Astrocyte (in vitro differentiated cells and primary cell): ENCODE results near the gene PPP1R37. TPM values are rescaled to one million over a fixed set of nuclear protein-coding genes. Genes with fewer than 3 reads are reported as not detected.
"Not testable (repeated sequence)": the region's sequence is repeated elsewhere in the genome, so short reads cannot be mapped to it uniquely, and the experiment has no call there.

Experiments used
- DNase-seq: peaks from one replicate; pipeline ENCODE4 v3.0.0-alpha.2; 2010; ENCODE audit warnings: low read depth
- FAIRE-seq: peaks from 2 replicates; lab custom pipeline; 2011; peaks lifted over from hg19 to GRCh38; lab: Jason Lieb, UNC
- H2AFZ ChIP-seq: 2 replicates; pipeline ENCODE4 v1.6.0; 2012; ENCODE audit warnings: low read depth, low read length, inconsistent platforms
- H3K27ac ChIP-seq: 2 replicates; pipeline ENCODE4 v1.5.1; 2011; ENCODE audit warnings: low read depth, low read length, inconsistent platforms
- H3K27me3 ChIP-seq: 2 replicates; pipeline ENCODE4 v1.6.0; 2011; ENCODE audit warnings: low read length, inconsistent platforms; ENCODE audit not compliant: insufficient read depth
- H3K36me3 ChIP-seq: 2 replicates; pipeline ENCODE4 v1.5.1; 2011; ENCODE audit warnings: low read length, inconsistent platforms; ENCODE audit not compliant: insufficient read depth
- H3K4me1 ChIP-seq: 2 replicates; pipeline ENCODE4 v1.5.1; 2011; ENCODE audit warnings: low read length, inconsistent platforms; ENCODE audit not compliant: insufficient read depth
- H3K4me2 ChIP-seq: 2 replicates; pipeline ENCODE4 v1.6.0; 2012; ENCODE audit warnings: low read length, inconsistent platforms
- H3K4me3 ChIP-seq: 2 replicates; pipeline ENCODE4 v1.5.1; 2011; ENCODE audit warnings: low read depth, mild to moderate bottlenecking, low read length, inconsistent platforms; ENCODE audit not compliant: insufficient read depth
- H3K79me2 ChIP-seq: 2 replicates; pipeline ENCODE4 v1.6.0; 2012; ENCODE audit warnings: mild to moderate bottlenecking, low read length, inconsistent platforms; ENCODE audit not compliant: insufficient read depth
- H3K9ac ChIP-seq: 2 replicates; pipeline ENCODE4 v1.6.0; 2012; ENCODE audit warnings: mild to moderate bottlenecking, low read length, inconsistent platforms
- H3K9me3 ChIP-seq: 2 replicates; pipeline ENCODE4 v1.5.1; 2012; ENCODE audit warnings: low read depth, mild to moderate bottlenecking, low read length, inconsistent platforms; ENCODE audit not compliant: insufficient read depth
- H4K20me1 ChIP-seq: 2 replicates; pipeline ENCODE4 v1.6.0; 2012; ENCODE audit warnings: low read length, inconsistent platforms; ENCODE audit not compliant: insufficient read depth
- H3K27ac Mint-ChIP-seq: one replicate; pipeline ENCODE4 v1.8.0; 2021; ENCODE audit warnings: mild to moderate bottlenecking, mixed read lengths; ENCODE audit not compliant: unreplicated experiment
- H3K27me3 Mint-ChIP-seq: one replicate; pipeline ENCODE4 v1.8.0; 2021; ENCODE audit warnings: low read depth, mixed read lengths; ENCODE audit not compliant: unreplicated experiment
- H3K36me3 Mint-ChIP-seq: one replicate; pipeline ENCODE4 v1.8.0; 2021; ENCODE audit warnings: low read depth, mixed read lengths; ENCODE audit not compliant: unreplicated experiment
- H3K4me1 Mint-ChIP-seq: one replicate; pipeline ENCODE4 v1.8.0; 2021; ENCODE audit warnings: low read depth, mixed read lengths; ENCODE audit not compliant: unreplicated experiment
- H3K4me3 Mint-ChIP-seq: one replicate; pipeline ENCODE4 v1.8.0; 2021; ENCODE audit warnings: mild to moderate bottlenecking, moderate library complexity, mixed read lengths; ENCODE audit not compliant: unreplicated experiment
- H3K9me3 Mint-ChIP-seq: one replicate; pipeline ENCODE4 v1.8.0; 2021; ENCODE audit warnings: mild to moderate bottlenecking, mixed read lengths; ENCODE audit not compliant: unreplicated experiment
- EZH2 ChIP-seq: IDR thresholded peaks from 2 replicates; pipeline ENCODE4 v1.6.1; 2012; ENCODE audit warnings: mild to moderate bottlenecking, low read length, inconsistent platforms; ENCODE audit not compliant: insufficient read depth
- total RNA-seq: library from RNA; stranded (reverse); gene quantifications from 2 replicates; pipeline ENCODE4 v1.2.1, GENCODE V29; 2021
- TF ChIP-seq, protein P1 (sequence below): IDR thresholded peaks from 2 replicates; pipeline ENCODE4 v1.5.1; 2011; ENCODE audit warnings: low read depth, mild to moderate bottlenecking, inconsistent platforms, low read length, moderate library complexity; ENCODE audit not compliant: insufficient read depth

Gene PPP1R37
- total RNA-seq, 1 donor from 2014 or later: 29.1 TPM

DNA sequence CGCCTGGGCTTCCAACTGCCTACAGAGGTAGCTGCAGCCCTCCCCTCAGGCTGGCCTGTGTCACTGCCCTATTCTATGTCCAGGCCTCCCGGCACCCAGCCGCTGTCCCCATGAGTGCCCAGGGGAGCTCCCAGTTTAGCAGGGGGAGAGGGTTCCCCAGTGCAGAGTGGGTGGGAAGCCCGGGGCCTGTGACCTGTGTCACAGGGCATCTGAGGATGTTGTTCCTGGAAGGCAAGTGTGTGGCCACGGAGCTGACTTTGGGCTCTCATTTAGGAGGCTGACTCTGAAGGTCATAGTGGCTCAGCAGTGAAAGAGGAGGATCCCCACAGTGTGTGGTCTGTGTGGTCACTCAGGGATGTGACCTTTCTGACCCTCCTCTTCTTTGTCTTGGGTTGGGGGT, 25.1 kb downstream of the PPP1R37 start:
- Histone ChIP-seq H3K9me3 (no peaks in the 10 kb centered on the region), H2AFZ (no peak overlapping the region), H4K20me1 (peaks cover 97% of the 10 kb centered on the region), H3K4me3 (no peak overlapping the region), H3K4me2 (no peak overlapping the region), H3K27ac (no peak overlapping the region), H3K27me3 (no peaks in the 10 kb centered on the region), H3K79me2 (peaks cover 89% of the 10 kb centered on the region), H3K4me1 (no peaks in the 10 kb centered on the region), H3K36me3 (no peaks in the 10 kb centered on the region), H3K9ac (no peak overlapping the region)
- no peak for DNase-seq
- FAIRE-seq: no peak
- H3K27me3 Mint-ChIP-seq: no peaks in the 10 kb centered on the region
- H3K9me3 Mint-ChIP-seq: no peaks in the 10 kb centered on the region
- H3K4me1 Mint-ChIP-seq: peaks cover 6% of the 10 kb centered on the region
- no peak overlapping the region for H3K27ac Mint-ChIP-seq
- H3K4me3 Mint-ChIP-seq: no peak overlapping the region
- TF ChIP-seq, protein P1, sequence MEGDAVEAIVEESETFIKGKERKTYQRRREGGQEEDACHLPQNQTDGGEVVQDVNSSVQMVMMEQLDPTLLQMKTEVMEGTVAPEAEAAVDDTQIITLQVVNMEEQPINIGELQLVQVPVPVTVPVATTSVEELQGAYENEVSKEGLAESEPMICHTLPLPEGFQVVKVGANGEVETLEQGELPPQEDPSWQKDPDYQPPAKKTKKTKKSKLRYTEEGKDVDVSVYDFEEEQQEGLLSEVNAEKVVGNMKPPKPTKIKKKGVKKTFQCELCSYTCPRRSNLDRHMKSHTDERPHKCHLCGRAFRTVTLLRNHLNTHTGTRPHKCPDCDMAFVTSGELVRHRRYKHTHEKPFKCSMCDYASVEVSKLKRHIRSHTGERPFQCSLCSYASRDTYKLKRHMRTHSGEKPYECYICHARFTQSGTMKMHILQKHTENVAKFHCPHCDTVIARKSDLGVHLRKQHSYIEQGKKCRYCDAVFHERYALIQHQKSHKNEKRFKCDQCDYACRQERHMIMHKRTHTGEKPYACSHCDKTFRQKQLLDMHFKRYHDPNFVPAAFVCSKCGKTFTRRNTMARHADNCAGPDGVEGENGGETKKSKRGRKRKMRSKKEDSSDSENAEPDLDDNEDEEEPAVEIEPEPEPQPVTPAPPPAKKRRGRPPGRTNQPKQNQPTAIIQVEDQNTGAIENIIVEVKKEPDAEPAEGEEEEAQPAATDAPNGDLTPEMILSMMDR: no peak
- no peak for TF ChIP-seq EZH2
- peaks cover 2% of the 10 kb centered on the region for H3K36me3 Mint-ChIP-seq

DNA sequence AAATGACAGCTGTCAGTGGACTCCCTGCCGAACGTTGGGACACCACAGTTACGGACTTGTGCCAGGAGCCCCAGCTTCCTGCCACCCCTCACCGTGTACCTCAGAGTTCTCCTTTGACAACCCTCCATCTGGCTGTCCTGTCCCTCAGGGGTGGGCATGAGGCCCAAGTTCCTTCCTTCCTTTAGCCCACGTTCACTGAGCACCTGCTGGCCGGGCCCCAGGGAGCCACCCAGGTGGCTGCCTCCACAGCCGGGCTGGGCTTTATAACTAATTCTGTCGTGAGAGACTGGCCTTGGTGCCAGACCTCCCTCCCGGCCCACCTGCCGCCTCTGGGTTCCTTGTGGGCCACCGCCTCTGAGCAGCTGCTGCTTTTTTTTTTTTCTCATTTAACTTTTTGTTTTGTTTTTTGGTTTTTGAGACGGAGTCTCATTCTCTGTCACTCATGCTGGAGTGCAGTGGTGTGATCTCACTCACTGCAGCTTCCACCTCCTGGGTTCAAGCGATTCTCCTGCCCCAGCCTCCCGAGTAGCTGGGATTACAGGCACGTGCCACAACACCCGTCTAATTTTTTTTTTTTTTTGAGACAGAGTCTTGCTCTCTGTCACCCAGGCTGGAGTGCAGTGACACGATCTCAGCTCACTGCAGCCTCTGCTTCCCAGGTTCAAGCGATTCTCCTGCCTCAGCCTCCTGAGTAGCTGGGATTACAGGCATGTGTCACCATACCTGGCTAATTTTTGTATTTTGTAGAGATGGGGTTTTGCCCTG, 25.8 kb downstream of the PPP1R37 start:
- not testable (repeated sequence) for H3K27ac Mint-ChIP-seq, H3K27ac ChIP-seq, H3K36me3 Mint-ChIP-seq, H3K27me3 ChIP-seq, H3K9me3 ChIP-seq, H3K4me1 Mint-ChIP-seq, H3K27me3 Mint-ChIP-seq, H3K4me2 ChIP-seq, H3K9ac ChIP-seq, H3K4me3 Mint-ChIP-seq, DNase-seq, H3K9me3 Mint-ChIP-seq, H3K36me3 ChIP-seq, H2AFZ ChIP-seq, FAIRE-seq, H3K4me3 ChIP-seq, H3K4me1 ChIP-seq
- Histone ChIP-seq H3K79me2 (peaks cover 89% of the 10 kb centered on the region), H4K20me1 (peaks cover 97% of the 10 kb centered on the region)

DNA sequence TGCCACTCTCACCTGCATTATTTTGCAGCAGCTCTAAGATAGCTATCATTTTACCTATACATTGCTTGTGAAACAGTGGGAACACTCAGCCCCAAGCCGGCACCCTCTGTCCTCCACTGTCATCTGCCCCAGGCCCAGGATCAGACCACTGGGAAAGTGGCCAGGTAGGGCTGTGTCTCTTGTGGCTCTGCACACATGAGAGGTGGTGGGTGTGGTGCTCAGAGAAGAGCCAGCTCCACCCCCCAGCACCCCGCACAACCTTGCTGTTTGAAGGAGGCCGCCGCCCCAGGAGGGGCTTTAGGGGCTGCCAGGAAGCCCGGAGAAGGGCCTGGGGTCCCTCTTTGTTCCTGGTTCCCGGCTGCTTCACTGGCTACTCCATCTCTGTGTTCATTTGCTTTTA, 26.6 kb downstream of the PPP1R37 start:
- H3K9me3 Mint-ChIP-seq: no peaks in the 10 kb centered on the region
- peaks cover 6% of the 10 kb centered on the region for H3K4me1 Mint-ChIP-seq
- H3K36me3 Mint-ChIP-seq: peaks cover 2% of the 10 kb centered on the region
- Histone ChIP-seq H3K79me2 (peaks cover 89% of the 10 kb centered on the region), H3K27me3 (no peaks in the 10 kb centered on the region), H2AFZ (no peak overlapping the region), H3K4me2 (no peak overlapping the region), H3K36me3 (no peaks in the 10 kb centered on the region), H3K4me3 (no peak overlapping the region), H3K9me3 (no peaks in the 10 kb centered on the region), H4K20me1 (peaks cover 97% of the 10 kb centered on the region), H3K9ac (no peak overlapping the region), H3K4me1 (no peaks in the 10 kb centered on the region), H3K27ac (no peak overlapping the region)
- FAIRE-seq: no peak
- TF ChIP-seq, protein P1: no peak
- no peak for TF ChIP-seq EZH2
- no peak for DNase-seq
- H3K4me3 Mint-ChIP-seq: no peak overlapping the region
- no peak overlapping the region for H3K27ac Mint-ChIP-seq
- no peaks in the 10 kb centered on the region for H3K27me3 Mint-ChIP-seq
